Transverse colon (tissue), 4 donors: ENCODE data around the gene MAGEB16.

Experiments used
- POLR2AphosphoS5 ChIP-seq, 3 donors: sonication (generic); formaldehyde crosslinking; IDR thresholded peaks; one replicate each; pipeline ENCODE4 v1.6.1; 2016; ENCODE audit warnings: antibody characterized with exemption in 3 of 3
- TF ChIP-seq, protein P1 (sequence below), 5 experiments: fragments of 200-600 bp in 3 of 5; fragments of 450-650 bp in 2 of 5; sonication (generic) in 3 of 5; IDR thresholded peaks; 1 replicate in 2 of 5; 2 replicates in 3 of 5; pipeline ENCODE4 v1.5.1; 2016 to 2017; ENCODE audit warnings: antibody characterized with exemption in 5 of 5, inconsistent platforms in 3 of 5, mild to moderate bottlenecking in 2 of 5, moderate library complexity in 1 of 5

DNA sequence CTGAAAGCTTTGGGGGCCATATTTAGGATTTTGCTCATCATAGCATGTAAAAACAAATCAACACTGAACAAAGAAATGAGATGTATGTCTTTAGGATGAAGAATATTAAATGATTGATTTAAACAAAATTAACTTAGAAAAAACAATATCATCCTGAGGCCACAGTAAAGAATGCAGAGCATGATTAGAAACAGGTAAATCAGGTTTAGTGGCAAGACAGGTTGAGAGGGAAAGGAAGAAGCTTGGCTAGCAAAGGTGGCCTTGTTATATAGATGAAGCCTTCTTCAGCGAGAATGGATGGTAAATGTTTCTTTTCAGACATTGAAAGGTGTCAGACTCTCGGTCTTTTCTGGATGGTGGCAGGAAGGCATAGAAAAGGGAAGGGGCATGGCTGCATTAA lies 11.9 kb upstream of the MAGEB16 start:
- no peak for TF ChIP-seq POLR2AphosphoS5 (IDR thresholded peaks at IDR 0.05)
- TF ChIP-seq, protein P1, sequence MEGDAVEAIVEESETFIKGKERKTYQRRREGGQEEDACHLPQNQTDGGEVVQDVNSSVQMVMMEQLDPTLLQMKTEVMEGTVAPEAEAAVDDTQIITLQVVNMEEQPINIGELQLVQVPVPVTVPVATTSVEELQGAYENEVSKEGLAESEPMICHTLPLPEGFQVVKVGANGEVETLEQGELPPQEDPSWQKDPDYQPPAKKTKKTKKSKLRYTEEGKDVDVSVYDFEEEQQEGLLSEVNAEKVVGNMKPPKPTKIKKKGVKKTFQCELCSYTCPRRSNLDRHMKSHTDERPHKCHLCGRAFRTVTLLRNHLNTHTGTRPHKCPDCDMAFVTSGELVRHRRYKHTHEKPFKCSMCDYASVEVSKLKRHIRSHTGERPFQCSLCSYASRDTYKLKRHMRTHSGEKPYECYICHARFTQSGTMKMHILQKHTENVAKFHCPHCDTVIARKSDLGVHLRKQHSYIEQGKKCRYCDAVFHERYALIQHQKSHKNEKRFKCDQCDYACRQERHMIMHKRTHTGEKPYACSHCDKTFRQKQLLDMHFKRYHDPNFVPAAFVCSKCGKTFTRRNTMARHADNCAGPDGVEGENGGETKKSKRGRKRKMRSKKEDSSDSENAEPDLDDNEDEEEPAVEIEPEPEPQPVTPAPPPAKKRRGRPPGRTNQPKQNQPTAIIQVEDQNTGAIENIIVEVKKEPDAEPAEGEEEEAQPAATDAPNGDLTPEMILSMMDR (IDR thresholded peaks at IDR 0.05) = no peak
